ENCODE data around the gene CLTRN.

DNA sequence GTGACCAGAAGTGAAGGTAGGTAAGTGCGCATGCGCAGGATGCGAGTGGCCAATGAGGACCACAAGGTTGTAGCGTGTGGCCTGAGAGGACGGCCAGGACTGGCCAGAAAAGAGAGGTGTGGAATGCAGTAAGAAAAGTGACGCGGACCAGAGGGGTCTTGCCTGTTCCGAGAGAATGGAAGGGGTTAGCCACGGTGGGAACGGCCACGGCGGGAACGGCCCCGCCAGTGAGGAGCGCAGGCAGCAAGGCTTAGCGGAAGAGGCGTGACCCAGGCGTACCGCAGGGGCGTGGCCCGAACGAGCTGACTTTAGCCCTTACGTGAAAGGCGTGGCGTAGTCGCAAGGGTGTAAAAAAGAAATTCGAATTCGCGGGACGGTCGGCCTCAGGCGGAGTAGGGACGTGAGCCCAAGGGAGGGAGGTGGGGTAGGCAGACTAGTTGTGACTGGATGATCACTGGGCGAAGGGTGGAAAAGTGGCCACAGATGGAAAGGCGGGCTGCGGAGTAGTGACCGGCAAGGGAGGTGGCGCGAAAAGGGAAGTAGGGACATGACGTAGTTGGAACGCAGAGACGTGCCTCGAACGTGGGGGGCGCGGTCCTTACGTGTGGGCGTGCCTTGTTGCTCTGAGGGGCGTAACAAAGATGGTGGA lies 10.4 kb upstream of the CLTRN start:
- TF ChIP-seq, protein P1, sequence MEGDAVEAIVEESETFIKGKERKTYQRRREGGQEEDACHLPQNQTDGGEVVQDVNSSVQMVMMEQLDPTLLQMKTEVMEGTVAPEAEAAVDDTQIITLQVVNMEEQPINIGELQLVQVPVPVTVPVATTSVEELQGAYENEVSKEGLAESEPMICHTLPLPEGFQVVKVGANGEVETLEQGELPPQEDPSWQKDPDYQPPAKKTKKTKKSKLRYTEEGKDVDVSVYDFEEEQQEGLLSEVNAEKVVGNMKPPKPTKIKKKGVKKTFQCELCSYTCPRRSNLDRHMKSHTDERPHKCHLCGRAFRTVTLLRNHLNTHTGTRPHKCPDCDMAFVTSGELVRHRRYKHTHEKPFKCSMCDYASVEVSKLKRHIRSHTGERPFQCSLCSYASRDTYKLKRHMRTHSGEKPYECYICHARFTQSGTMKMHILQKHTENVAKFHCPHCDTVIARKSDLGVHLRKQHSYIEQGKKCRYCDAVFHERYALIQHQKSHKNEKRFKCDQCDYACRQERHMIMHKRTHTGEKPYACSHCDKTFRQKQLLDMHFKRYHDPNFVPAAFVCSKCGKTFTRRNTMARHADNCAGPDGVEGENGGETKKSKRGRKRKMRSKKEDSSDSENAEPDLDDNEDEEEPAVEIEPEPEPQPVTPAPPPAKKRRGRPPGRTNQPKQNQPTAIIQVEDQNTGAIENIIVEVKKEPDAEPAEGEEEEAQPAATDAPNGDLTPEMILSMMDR (conservative IDR thresholded peaks at IDR 0.05 in 1 of 2, IDR thresholded peaks at IDR 0.05 in 1 of 2; ENCODE audit: low read depth in 1 of 2, low read length in 2 of 2), result no peak
- TF ChIP-seq EZH2 (IDR thresholded peaks at IDR 0.05; ENCODE audit: low read length, missing control alignments), result no peak

All from fibroblast of lung (primary cell).